Hair follicle dermal papilla cell (primary cell): ENCODE data around the gene MARK1. TPM values are rescaled to one million over a fixed set of nuclear protein-coding genes. Genes with fewer than 3 reads are reported as not detected.

Experiments
- small RNA-seq: library from RNA; depleted of rRNA; stranded (forward); fragments of <200 nt; gene quantifications from one replicate; pipeline ENCODE3, GENCODE V24; 2012
- total RNA-seq: library from RNA; depleted of rRNA; stranded (reverse); fragments of >200 nt; gene quantifications from 2 replicates; pipeline ENCODE4 v1.2.3, GENCODE V29; 2012

Gene MARK1
- 3.5 and 6.0 TPM in 2 replicates for total RNA-seq

DNA sequence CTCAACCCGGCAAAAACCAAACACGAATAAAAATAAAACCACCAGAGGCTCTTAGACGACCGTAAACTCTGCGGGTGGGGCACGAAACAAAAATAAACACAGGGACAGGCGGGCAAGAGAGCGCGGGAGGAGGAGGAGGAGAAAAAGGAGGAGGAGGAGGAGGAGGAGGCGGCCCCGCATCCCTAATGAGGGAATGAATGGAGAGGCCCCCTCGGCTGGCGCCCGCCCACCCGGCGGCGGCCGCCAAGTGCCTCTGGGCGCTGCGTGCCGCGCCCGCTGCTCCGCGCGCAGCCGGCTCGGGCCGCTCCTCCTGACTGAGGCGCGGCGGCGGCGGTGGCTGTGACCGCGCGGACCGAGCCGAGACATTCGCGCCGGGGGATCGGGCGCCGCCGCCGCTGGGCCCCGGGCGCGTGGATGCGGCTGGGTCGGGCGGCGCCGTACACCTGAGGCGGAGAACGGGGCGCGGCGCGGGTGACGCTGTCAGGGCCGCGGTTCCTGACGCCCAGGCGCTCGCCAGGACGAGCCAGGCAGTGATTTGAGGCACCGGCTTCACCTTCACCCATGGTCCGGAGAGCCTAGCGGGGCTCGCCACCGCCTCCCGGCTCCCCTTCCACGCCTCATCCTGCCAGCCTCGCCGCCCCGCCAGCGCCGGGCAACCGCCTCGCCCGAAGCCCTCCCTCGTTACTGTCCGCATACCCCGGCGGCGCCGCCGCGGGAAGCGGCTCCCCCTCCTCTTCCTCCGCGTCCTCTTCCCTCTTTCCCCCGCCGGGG lies at the start of gene MARK1:
Gene MARK1, plus strand, starts transcription at position 229 of the 771 bp plus-strand sequence. CDS start 687 bp downstream, outside the sequence.

GRCh38 chr1:220690140-220691052 lies 162.5 kb downstream of the MARK1 start, which contains the start of gene C1orf115:
C1orf115 (plus strand) TSS chr1:220690363; CDS start chr1:220690403, 40 bp downstream.

Small RNA genes within 50 kb of the gene (small RNA-seq; reads per million reads assigned to genes)
- not detected for gene RN7SL464P

Other genes with a start within 250 kb of the MARK1 start
- 0.49 and 0.61 TPM in 2 replicates for gene C1orf115, start 162.2 kb downstream of the MARK1 start, total RNA-seq
- gene MTARC2, start 220.2 kb downstream of the MARK1 start, total RNA-seq = 4.0 and 4.7 TPM in 2 replicates